Trophoblast cell (in vitro differentiated cells and primary cell): ENCODE data around the gene TTLL11.

ENCODE experiments used
- DNase-seq, 2 donors: peaks; one replicate each; pipeline ENCODE4 v3.0.0-alpha.2; 2016
- H2AFZ ChIP-seq: 2 replicates; pipeline ENCODE4 v1.6.1; 2013; ENCODE audit warnings: low read length, moderate library complexity, mild to moderate bottlenecking; ENCODE audit not compliant: insufficient read depth, poor library complexity
- H2AK5ac ChIP-seq: 2 replicates; pipeline ENCODE4 v1.6.1; 2013; ENCODE audit warnings: mild to moderate bottlenecking, low read length
- H2BK120ac ChIP-seq: 2 replicates; pipeline ENCODE4 v1.6.1; 2013; ENCODE audit warnings: low read length, mild to moderate bottlenecking, moderate library complexity; ENCODE audit not compliant: insufficient read depth, poor library complexity
- H2BK12ac ChIP-seq: 2 replicates; pipeline ENCODE4 v1.6.1; 2013; ENCODE audit warnings: mild to moderate bottlenecking, low read length, moderate library complexity
- H2BK5ac ChIP-seq: 2 replicates; pipeline ENCODE4 v1.6.1; 2013; ENCODE audit warnings: low read length, low read depth, moderate library complexity, mild to moderate bottlenecking; ENCODE audit not compliant: poor library complexity
- H3K14ac ChIP-seq: 2 replicates; pipeline ENCODE4 v1.6.1; 2013; ENCODE audit warnings: mild to moderate bottlenecking, low read length
- H3K18ac ChIP-seq: 2 replicates; pipeline ENCODE4 v1.6.1; 2013; ENCODE audit warnings: mild to moderate bottlenecking, low read length
- H3K23ac ChIP-seq: 2 replicates; pipeline ENCODE4 v1.6.1; 2013; ENCODE audit warnings: low read length
- H3K27ac ChIP-seq: 2 replicates; pipeline ENCODE4 v1.5.1; 2013; ENCODE audit warnings: low read depth, mild to moderate bottlenecking, inconsistent platforms, low read length, moderate library complexity
- H3K27me3 ChIP-seq: 2 replicates; pipeline ENCODE4 v1.6.1; 2013; ENCODE audit warnings: inconsistent platforms, mild to moderate bottlenecking, low read length, moderate library complexity; ENCODE audit not compliant: insufficient read depth
- H3K36me3 ChIP-seq, 2 experiments: 1 replicate in 1 of 2; 2 replicates in 1 of 2; pipeline ENCODE4 v1.6.1; 2013; ENCODE audit warnings: low read length in 2 of 2, mild to moderate bottlenecking in 2 of 2, moderate library complexity in 1 of 2; ENCODE audit not compliant: insufficient read depth in 2 of 2, control insufficient read depth in 1 of 2
- H3K4ac ChIP-seq: 2 replicates; pipeline ENCODE4 v1.6.1; 2013; ENCODE audit warnings: low read depth, mild to moderate bottlenecking, low read length, moderate library complexity
- H3K4me1 ChIP-seq, 2 experiments: 1 replicate in 1 of 2; 2 replicates in 1 of 2; pipeline ENCODE4 v1.6.1; 2013; ENCODE audit warnings: low read length in 2 of 2, mild to moderate bottlenecking in 2 of 2, moderate library complexity in 1 of 2; ENCODE audit not compliant: insufficient read depth in 2 of 2, control insufficient read depth in 1 of 2
- H3K4me2 ChIP-seq: 2 replicates; pipeline ENCODE4 v1.6.1; 2013; ENCODE audit warnings: inconsistent platforms, mild to moderate bottlenecking, low read length, moderate library complexity
- H3K4me3 ChIP-seq: 2 replicates; pipeline ENCODE4 v1.5.1; 2013; ENCODE audit warnings: mild to moderate bottlenecking, low read depth, low read length, inconsistent platforms
- H3K79me1 ChIP-seq: one replicate; pipeline ENCODE4 v1.6.1; 2013; ENCODE audit warnings: low read length
- H3K79me2 ChIP-seq: 2 replicates; pipeline ENCODE4 v1.6.1; 2013; ENCODE audit warnings: low read length, mild to moderate bottlenecking; ENCODE audit not compliant: control insufficient read depth, insufficient read depth, poor library complexity
- H3K9ac ChIP-seq: 2 replicates; pipeline ENCODE4 v1.6.1; 2013; ENCODE audit warnings: mild to moderate bottlenecking, low read length
- H3K9me3 ChIP-seq: 2 replicates; pipeline ENCODE4 v1.6.1; 2013; ENCODE audit warnings: low read depth, mild to moderate bottlenecking, control low read depth, inconsistent platforms, low read length; ENCODE audit not compliant: insufficient read depth
- H4K12ac ChIP-seq: 2 replicates; pipeline ENCODE4 v1.6.1; 2013; ENCODE audit warnings: low read depth, mild to moderate bottlenecking, low read length, moderate library complexity
- H4K8ac ChIP-seq: 2 replicates; pipeline ENCODE4 v1.6.1; 2013; ENCODE audit warnings: low read depth, mild to moderate bottlenecking, low read length, moderate library complexity
- H4K91ac ChIP-seq: one replicate; pipeline ENCODE4 v1.6.1; 2013; ENCODE audit warnings: low read depth, mild to moderate bottlenecking, low read length, moderate library complexity
- WGBS: extraction: QIAGEN DNeasy Blood & Tissue Kit; methylation state at CpG from one replicate; pipeline ENCODE4 v1.1.7; 2013; ENCODE audit warnings: missing lambda C conversion rate; ENCODE audit not compliant: insufficient read length, insufficient coverage; ENCODE audit errors: extremely low coverage; 5-methylcytosine and 5-hydroxymethylcytosine counted together

The TTLL11 gene

DNA sequence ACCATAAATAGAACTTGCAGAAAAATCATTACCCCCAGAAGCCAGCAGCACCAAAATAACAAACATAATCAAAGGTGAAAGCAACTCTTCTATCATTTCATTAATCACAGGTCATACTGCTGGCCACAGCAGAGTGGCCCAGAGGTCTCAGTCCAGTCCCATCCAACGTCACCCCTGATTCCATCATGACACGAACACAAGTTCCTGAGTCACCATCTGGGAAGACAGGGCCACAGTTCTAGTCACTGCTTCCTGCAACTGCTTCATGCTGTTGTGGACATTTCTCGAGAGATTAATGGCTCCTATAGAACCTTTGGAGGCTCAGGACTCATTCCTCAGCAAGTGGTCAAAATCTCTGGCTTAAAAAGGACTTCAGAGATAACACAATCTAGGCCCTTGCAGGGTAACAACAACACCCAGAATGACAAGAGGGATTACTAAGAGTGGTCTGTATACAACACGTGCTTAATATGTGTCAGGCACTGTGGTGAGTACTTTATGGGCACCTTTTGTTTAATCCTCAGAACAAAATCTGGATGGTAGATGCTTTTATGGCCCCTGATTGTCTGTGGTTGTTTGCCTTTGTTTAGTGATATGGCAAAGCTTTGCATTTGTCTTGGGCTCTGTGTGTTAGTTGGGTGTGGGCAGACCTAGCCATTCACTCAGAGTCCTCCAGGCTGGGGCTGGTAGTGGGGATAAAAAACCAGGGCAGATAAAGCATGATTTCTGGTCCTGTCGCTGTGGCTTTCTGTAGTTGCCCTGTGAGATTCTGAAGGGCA, 257.3 kb downstream of the TTLL11 start:
- H3K4me2 ChIP-seq: no peak overlapping the region
- no peak overlapping the region for H3K23ac ChIP-seq
- H3K79me2 ChIP-seq: no peaks in the 10 kb centered on the region
- no CpG with 5 or more reads among the region's 5 CpGs for WGBS
- peak overlapping the region; percentile 13 for H3K4me3 ChIP-seq
- H3K27ac ChIP-seq: no peak overlapping the region
- H3K27me3 ChIP-seq: no peaks in the 10 kb centered on the region
- H3K36me3 ChIP-seq: no peaks in the 10 kb centered on the region
- no peak overlapping the region for H2BK5ac ChIP-seq
- H3K79me1 ChIP-seq: no peaks in the 10 kb centered on the region
- H3K9me3 ChIP-seq: no peaks in the 10 kb centered on the region
- H4K12ac ChIP-seq: no peak overlapping the region
- H3K9ac ChIP-seq: no peak overlapping the region
- H3K4me1 ChIP-seq: no peaks in the 10 kb centered on the region
- H2AK5ac ChIP-seq: no peak overlapping the region
- H2AFZ ChIP-seq: no peak overlapping the region
- no peak overlapping the region for H3K4ac ChIP-seq
- H3K18ac ChIP-seq: no peak overlapping the region
- no peak overlapping the region for H4K8ac ChIP-seq
- no peak overlapping the region for H2BK12ac ChIP-seq
- no peak overlapping the region for H4K91ac ChIP-seq
- no peak overlapping the region for H3K14ac ChIP-seq
- H2BK120ac ChIP-seq: no peak overlapping the region
- no peak for DNase-seq

DNA sequence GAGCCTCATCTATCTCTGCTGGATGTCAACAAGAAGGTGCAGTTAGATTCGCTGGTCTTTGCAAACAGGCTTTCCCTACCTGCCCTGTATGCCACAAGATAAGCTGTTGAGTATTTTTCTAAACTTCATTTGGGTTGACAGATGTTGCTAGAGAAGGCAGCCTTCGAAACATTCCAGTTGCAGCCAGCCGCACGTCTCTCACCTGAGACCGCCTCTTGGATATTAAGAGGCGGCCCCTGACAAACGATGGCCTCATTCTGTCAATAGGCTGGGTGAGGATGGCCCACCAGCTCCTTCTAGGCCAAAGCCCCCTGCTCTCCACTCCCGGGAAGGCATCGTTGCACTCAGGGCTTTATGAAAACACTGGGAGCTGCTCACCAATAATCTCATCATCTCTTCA, 260.0 kb downstream of the TTLL11 start:
- Histone ChIP-seq H3K79me2 (no peaks in the 10 kb centered on the region), H3K9me3 (no peaks in the 10 kb centered on the region), H3K4me3 (no peak overlapping the region), H3K36me3 (no peaks in the 10 kb centered on the region), H3K18ac (no peak overlapping the region), H3K9ac (no peak overlapping the region), H2AFZ (no peak overlapping the region), H3K79me1 (no peaks in the 10 kb centered on the region), H2AK5ac (no peak overlapping the region), H3K27ac (no peak overlapping the region), H4K12ac (no peak overlapping the region), H3K4me2 (no peak overlapping the region), H2BK12ac (no peak overlapping the region), H3K23ac (no peak overlapping the region), H3K27me3 (no peaks in the 10 kb centered on the region), H2BK120ac (no peak overlapping the region), H4K8ac (no peak overlapping the region), H2BK5ac (no peak overlapping the region), H3K14ac (no peak overlapping the region), H3K4ac (no peak overlapping the region), H4K91ac (no peak overlapping the region), H3K4me1 (no peaks in the 10 kb centered on the region)
- WGBS: no CpG with 5 or more reads among the region's 9 CpGs
- no peak for DNase-seq

DNA sequence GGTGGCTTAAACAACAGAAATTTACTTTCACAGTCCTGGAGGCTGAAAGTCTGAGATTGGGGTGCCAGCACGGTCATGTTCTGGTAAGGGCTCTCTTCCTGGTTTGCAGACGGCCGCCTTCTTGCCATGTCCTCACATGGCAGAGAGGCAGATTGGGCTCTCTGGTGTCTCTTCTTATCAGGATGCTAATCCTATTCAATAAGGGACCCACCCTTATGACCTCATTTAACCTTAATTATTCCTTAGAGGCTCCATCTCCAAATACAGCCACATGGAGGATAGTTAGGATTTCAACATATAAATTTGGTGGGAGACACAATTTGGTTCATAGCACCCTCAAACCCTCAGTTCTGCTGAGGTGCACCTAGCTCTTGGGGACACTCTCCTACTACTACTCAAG, 261.2 kb downstream of the TTLL11 start:
- no peaks in the 10 kb centered on the region for H3K79me1 ChIP-seq
- no peaks in the 10 kb centered on the region for H3K4me1 ChIP-seq
- no CpG with 5 or more reads among the region's 3 CpGs for WGBS
- H4K91ac ChIP-seq: no peak overlapping the region
- H3K14ac ChIP-seq: no peak overlapping the region
- no peaks in the 10 kb centered on the region for H3K36me3 ChIP-seq
- DNase-seq: no peak
- no peak overlapping the region for H4K8ac ChIP-seq
- H3K4ac ChIP-seq: no peak overlapping the region
- H3K27me3 ChIP-seq: no peaks in the 10 kb centered on the region
- H2BK5ac ChIP-seq: no peak overlapping the region
- H3K27ac ChIP-seq: no peak overlapping the region
- H2BK120ac ChIP-seq: no peak overlapping the region
- H3K4me2 ChIP-seq: no peak overlapping the region
- H2BK12ac ChIP-seq: no peak overlapping the region
- H3K9ac ChIP-seq: no peak overlapping the region
- H2AFZ ChIP-seq: no peak overlapping the region
- H3K4me3 ChIP-seq: no peak overlapping the region
- H2AK5ac ChIP-seq: no peak overlapping the region
- no peak overlapping the region for H3K18ac ChIP-seq
- H3K9me3 ChIP-seq: no peaks in the 10 kb centered on the region
- no peaks in the 10 kb centered on the region for H3K79me2 ChIP-seq
- H4K12ac ChIP-seq: no peak overlapping the region
- no peak overlapping the region for H3K23ac ChIP-seq

- no peak overlapping the region for H2BK12ac ChIP-seq
- WGBS: no CpG with 5 or more reads among the region's 3 CpGs
- no peak overlapping the region for H3K18ac ChIP-seq
- no peak overlapping the region for H4K8ac ChIP-seq
- H3K79me1 ChIP-seq: no peaks in the 10 kb centered on the region
- no peaks in the 10 kb centered on the region for H3K79me2 ChIP-seq
- no peaks in the 10 kb centered on the region for H3K9me3 ChIP-seq
- H2BK5ac ChIP-seq: no peak overlapping the region
- no peak for DNase-seq
- no peak overlapping the region for H3K9ac ChIP-seq
- H2BK120ac ChIP-seq: no peak overlapping the region
- H3K36me3 ChIP-seq: no peaks in the 10 kb centered on the region
- no peak overlapping the region for H2AK5ac ChIP-seq
- no peak overlapping the region for H4K91ac ChIP-seq
- H3K4ac ChIP-seq: no peak overlapping the region
- no peak overlapping the region for H3K4me2 ChIP-seq
- no peaks in the 10 kb centered on the region for H3K27me3 ChIP-seq
- H3K14ac ChIP-seq: no peak overlapping the region
- no peak overlapping the region for H4K12ac ChIP-seq
- H3K27ac ChIP-seq: no peak overlapping the region
- no peak overlapping the region for H2AFZ ChIP-seq
- H3K4me1 ChIP-seq: no peaks in the 10 kb centered on the region
- no peak overlapping the region for H3K23ac ChIP-seq
- no peak overlapping the region for H3K4me3 ChIP-seq
Observed at GRCh38 chr9:121830441-121831140, 262.5 kb downstream of the TTLL11 start.
